ENCODE results near the gene SERPINA9. TPM values are rescaled to one million over a fixed set of nuclear protein-coding genes. Genes with fewer than 3 reads are reported as not detected.

The SERPINA9 gene
- total RNA-seq, 1 donor from 2014 or later: not detected

- H3K36me3 ChIP-seq: no peaks in the 10 kb centered on the region
- no peak for TF ChIP-seq CTCF (IDR thresholded peaks at IDR 0.05)
- H3K9me3 ChIP-seq: no peaks in the 10 kb centered on the region
- no peak within 1 kb of the TSS for H3K27ac ChIP-seq
- no peak within 1 kb of the TSS for H3K4me3 ChIP-seq
- no peaks in the 10 kb centered on the region for H3K27me3 ChIP-seq
- intact Hi-C loops (cut with DNase I): no loop called here
- DNase-seq (ENCODE audit: low spot score in 2 of 2): no peak
- no peaks in the 10 kb centered on the region for H3K4me1 ChIP-seq
Observed at GRCh38 chr14:94509356-94509755, 33.4 kb upstream of the SERPINA9 start, which contains the start of gene SERPINA12. Gene SERPINA12, minus strand, starts transcription at chr14:94509469. Its CDS starts 11,072 bp downstream, at chr14:94498397.

DNA sequence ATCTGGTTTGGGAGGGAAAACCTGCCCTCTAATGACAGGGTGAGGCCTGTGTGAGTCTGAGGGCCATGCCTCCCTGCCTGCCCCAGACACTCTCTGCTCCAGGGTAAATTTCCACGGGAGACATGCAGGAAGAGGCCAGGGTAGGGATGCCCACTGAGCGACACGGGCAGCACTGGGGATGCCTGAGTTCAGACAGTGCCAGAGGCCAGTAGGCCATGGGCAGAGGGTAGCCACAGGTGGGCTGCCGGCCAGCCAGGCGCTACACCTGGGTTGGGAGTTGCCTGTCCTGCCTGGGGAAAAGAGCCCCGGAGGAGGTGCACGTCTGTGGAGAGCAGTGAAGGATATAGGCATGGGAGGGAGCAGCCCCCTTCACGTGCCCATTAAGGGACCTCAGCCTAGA lies 29.6 kb upstream of the SERPINA9 start:
- Histone ChIP-seq H3K4me3 (no peak overlapping the region), H3K27me3 (no peaks in the 10 kb centered on the region), H3K9me3 (no peaks in the 10 kb centered on the region), H3K4me1 (no peaks in the 10 kb centered on the region), H3K27ac (no peak overlapping the region), H3K36me3 (no peaks in the 10 kb centered on the region)
- intact Hi-C loops (cut with DNase I): no loop called here
- no peak for TF ChIP-seq CTCF (IDR thresholded peaks at IDR 0.05)
- no peak for DNase-seq (ENCODE audit: low spot score in 2 of 2)

DNA sequence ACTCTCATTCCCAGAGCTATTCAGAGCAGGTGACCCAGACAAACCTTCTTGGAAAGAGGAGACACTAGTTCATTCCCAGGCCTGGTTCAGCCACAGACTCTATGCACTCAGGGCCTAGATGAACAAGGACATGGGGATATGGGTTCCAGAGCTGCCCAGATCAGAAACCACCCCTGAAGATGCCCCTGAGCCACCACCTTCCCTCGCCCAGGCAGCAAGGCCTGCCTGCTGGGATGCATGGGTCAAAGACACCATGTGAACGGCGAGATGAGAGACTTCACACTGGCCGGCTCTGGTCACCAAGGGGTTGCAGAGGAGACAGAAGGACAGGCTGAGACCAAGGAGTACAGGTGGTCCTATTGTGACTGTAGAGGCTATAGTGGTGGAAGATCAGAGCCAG lies 29.2 kb upstream of the SERPINA9 start:
- Histone ChIP-seq H3K27ac (no peak overlapping the region), H3K36me3 (no peaks in the 10 kb centered on the region), H3K4me1 (no peaks in the 10 kb centered on the region), H3K4me3 (no peak overlapping the region), H3K9me3 (no peaks in the 10 kb centered on the region), H3K27me3 (no peaks in the 10 kb centered on the region)
- intact Hi-C loops (cut with DNase I): no loop called here
- TF ChIP-seq CTCF (IDR thresholded peaks at IDR 0.05): no peak
- no peak for DNase-seq (ENCODE audit: low spot score in 2 of 2)

- Histone ChIP-seq H3K4me3 (no peak overlapping the region), H3K27me3 (no peaks in the 10 kb centered on the region), H3K9me3 (no peaks in the 10 kb centered on the region), H3K36me3 (no peaks in the 10 kb centered on the region), H3K4me1 (no peaks in the 10 kb centered on the region), H3K27ac (no peak overlapping the region)
- no peak for DNase-seq (ENCODE audit: low spot score in 2 of 2)
- intact Hi-C loops (cut with DNase I): no loop called here
- no peak for TF ChIP-seq CTCF (IDR thresholded peaks at IDR 0.05)
Observed at GRCh38 chr14:94501588-94502516, 25.9 kb upstream of the SERPINA9 start.

GRCh38 chr14:94500264-94500663 lies 24.3 kb upstream of the SERPINA9 start:
- intact Hi-C loops (cut with DNase I): no loop called here
- no peaks in the 10 kb centered on the region for H3K9me3 ChIP-seq
- no peak overlapping the region for H3K4me3 ChIP-seq
- no peaks in the 10 kb centered on the region for H3K27me3 ChIP-seq
- no peaks in the 10 kb centered on the region for H3K4me1 ChIP-seq
- no peak for TF ChIP-seq CTCF (IDR thresholded peaks at IDR 0.05)
- DNase-seq (ENCODE audit: low spot score in 2 of 2): no peak
- H3K36me3 ChIP-seq: no peaks in the 10 kb centered on the region
- H3K27ac ChIP-seq: no peak overlapping the region
